ENCODE data around the gene PGM5.
"Not testable (repeated sequence)": the region's sequence is repeated elsewhere in the genome, so short reads cannot be mapped to it uniquely, and the experiment has no call there.

DNA sequence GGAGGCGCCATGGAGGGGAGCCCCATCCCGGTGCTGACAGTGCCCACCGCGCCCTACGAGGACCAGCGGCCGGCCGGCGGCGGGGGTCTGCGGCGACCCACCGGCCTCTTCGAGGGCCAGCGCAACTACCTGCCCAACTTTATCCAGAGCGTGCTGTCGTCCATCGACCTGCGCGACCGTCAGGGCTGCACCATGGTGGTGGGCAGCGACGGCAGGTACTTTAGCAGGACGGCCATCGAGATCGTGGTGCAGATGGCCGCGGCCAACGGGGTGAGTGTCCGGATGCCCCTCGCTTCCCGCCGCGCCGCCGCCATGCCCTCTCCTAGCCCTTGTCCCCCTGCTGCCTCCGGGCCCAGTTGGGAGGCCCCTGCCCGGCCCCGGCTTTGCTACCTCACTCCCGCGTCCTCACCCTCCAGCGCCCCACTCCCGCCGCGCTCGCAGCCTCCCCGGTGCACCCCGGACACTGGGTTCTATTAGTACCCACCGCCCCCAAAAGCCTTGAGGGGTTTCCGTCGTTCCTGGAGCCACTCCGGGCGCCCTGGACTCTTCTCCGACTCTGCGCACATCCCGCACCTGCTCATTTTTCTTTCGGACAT lies 806 bp downstream of the PGM5 start:
- TF ChIP-seq, protein P1, sequence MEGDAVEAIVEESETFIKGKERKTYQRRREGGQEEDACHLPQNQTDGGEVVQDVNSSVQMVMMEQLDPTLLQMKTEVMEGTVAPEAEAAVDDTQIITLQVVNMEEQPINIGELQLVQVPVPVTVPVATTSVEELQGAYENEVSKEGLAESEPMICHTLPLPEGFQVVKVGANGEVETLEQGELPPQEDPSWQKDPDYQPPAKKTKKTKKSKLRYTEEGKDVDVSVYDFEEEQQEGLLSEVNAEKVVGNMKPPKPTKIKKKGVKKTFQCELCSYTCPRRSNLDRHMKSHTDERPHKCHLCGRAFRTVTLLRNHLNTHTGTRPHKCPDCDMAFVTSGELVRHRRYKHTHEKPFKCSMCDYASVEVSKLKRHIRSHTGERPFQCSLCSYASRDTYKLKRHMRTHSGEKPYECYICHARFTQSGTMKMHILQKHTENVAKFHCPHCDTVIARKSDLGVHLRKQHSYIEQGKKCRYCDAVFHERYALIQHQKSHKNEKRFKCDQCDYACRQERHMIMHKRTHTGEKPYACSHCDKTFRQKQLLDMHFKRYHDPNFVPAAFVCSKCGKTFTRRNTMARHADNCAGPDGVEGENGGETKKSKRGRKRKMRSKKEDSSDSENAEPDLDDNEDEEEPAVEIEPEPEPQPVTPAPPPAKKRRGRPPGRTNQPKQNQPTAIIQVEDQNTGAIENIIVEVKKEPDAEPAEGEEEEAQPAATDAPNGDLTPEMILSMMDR (conservative IDR thresholded peaks at IDR 0.05; ENCODE audit: low read length): not testable (repeated sequence)
- TF ChIP-seq EZH2phosphoT487 (IDR thresholded peaks at IDR 0.05; ENCODE audit: borderline replicate concordance): not testable (repeated sequence)
